Tongue (tissue), 2 donors: Measurements from ENCODE around the gene DCLK1. TPM values are rescaled to one million over a fixed set of nuclear protein-coding genes. Genes with fewer than 3 reads are reported as not detected.

Experiments
- DNase-seq: peaks from one replicate; pipeline ENCODE4 v3.0.0-alpha.2; 2015
- total RNA-seq: library from RNA; depleted of rRNA; stranded (reverse); fragments of >200 nt; gene quantifications from one replicate; pipeline ENCODE4 v1.2.3, GENCODE V29; 2014

DCLK1 gene
- total RNA-seq, 1 donor from 2014 or later: 62.5 TPM

GRCh38 chr13:35857769-35858168 lies 273.4 kb downstream of the DCLK1 start:
- no peak for DNase-seq

- DNase-seq: no peak
These were observed 274.3 kb downstream of the DCLK1 start for GRCh38 chr13:35856721-35857364.

- no peak for DNase-seq
These were observed 275.1 kb downstream of the DCLK1 start for GRCh38 chr13:35856084-35856483.

GRCh38 chr13:35855531-35856019 lies 275.6 kb downstream of the DCLK1 start:
- DNase-seq: no peak

- DNase-seq: no peak
These were observed 276.9 kb downstream of the DCLK1 start for GRCh38 chr13:35854286-35854685.

GRCh38 chr13:35851881-35852280 lies 279.3 kb downstream of the DCLK1 start:
- DNase-seq: no peak

- peak; percentile 53 for DNase-seq
These were observed 279.8 kb downstream of the DCLK1 start for GRCh38 chr13:35851356-35851755.

GRCh38 chr13:35850569-35850968 lies 280.6 kb downstream of the DCLK1 start:
- DNase-seq: no peak

GRCh38 chr13:35849256-35849644 lies 281.9 kb downstream of the DCLK1 start:
- no peak for DNase-seq

GRCh38 chr13:35848336-35849255 lies 282.6 kb downstream of the DCLK1 start:
- DNase-seq: peak; percentile 80

GRCh38 chr13:35843272-35843671 lies 287.9 kb downstream of the DCLK1 start:
- no peak for DNase-seq

- DNase-seq: peak; percentile 86
These were observed 290.1 kb downstream of the DCLK1 start for GRCh38 chr13:35841060-35841521.

- no peak for DNase-seq
These were observed 291.4 kb downstream of the DCLK1 start for GRCh38 chr13:35839806-35840205.

GRCh38 chr13:35838356-35838755 lies 292.8 kb downstream of the DCLK1 start:
- no peak for DNase-seq

- no peak for DNase-seq
These were observed 294.7 kb downstream of the DCLK1 start for GRCh38 chr13:35836446-35836845.

- no peak for DNase-seq
These were observed 295.2 kb downstream of the DCLK1 start for GRCh38 chr13:35835989-35836388.

- DNase-seq: no peak
These were observed 297.4 kb downstream of the DCLK1 start for GRCh38 chr13:35833608-35834275.

- DNase-seq: no peak
These were observed 298.2 kb downstream of the DCLK1 start for GRCh38 chr13:35833031-35833430.

- no peak for DNase-seq
These were observed 298.6 kb downstream of the DCLK1 start for GRCh38 chr13:35832551-35832950.

GRCh38 chr13:35830850-35831450 lies 300.2 kb downstream of the DCLK1 start:
- DNase-seq: no peak

GRCh38 chr13:35826626-35827254 lies 304.4 kb downstream of the DCLK1 start:
- DNase-seq: no peak

GRCh38 chr13:35824825-35825224 lies 306.4 kb downstream of the DCLK1 start:
- DNase-seq: no peak
